Motor neuron (in vitro differentiated cells): ENCODE results near the gene PLAAT1. TPM values are rescaled to one million over a fixed set of nuclear protein-coding genes. Genes with fewer than 3 reads are reported as not detected.

Experiments
- ATAC-seq, 8 experiments: fragments of 200-7000 bp; cut with Tn5 transposase; replicated peaks in 6 of 8; 2 replicates each; pipeline ENCODE4 v1.8.0; 2021; ENCODE audit warnings: mild to moderate bottlenecking in 8 of 8, moderate library complexity in 8 of 8
- H3K27ac ChIP-seq, 2 donors: fragments of 250-450 bp; sonication (Bioruptor Pico); 2 replicates each; pipeline ENCODE4 v1.9.0; 2021; ENCODE audit warnings: antibody characterized with exemption in 2 of 2, mild to moderate bottlenecking in 2 of 2, moderate library complexity in 1 of 2
- H3K4me1 ChIP-seq, 2 donors: fragments of 250-450 bp; sonication (Bioruptor Pico); replicated peaks in 1 of 2; 2 replicates each; pipeline ENCODE4 v1.6.1; 2021; ENCODE audit warnings: antibody characterized with exemption in 2 of 2, mild to moderate bottlenecking in 2 of 2, moderate library complexity in 1 of 2
- H3K4me3 ChIP-seq, 5 donors: fragments of 250-450 bp; sonication (Bioruptor Pico); 2 replicates each; pipeline ENCODE4 v1.9.0; 2021; ENCODE audit warnings: antibody characterized with exemption in 5 of 5, mild to moderate bottlenecking in 5 of 5, moderate library complexity in 4 of 5
- WGBS, 10 experiments: fragments of 450-650 bp; shearing (Covaris generic); methylation state at CpG; one replicate each; pipeline ENCODE4 v1.0.0; 2022; 5-methylcytosine and 5-hydroxymethylcytosine counted together
- in situ Hi-C, 9 experiments: fragments of 400-800 bp; cut with MboI; loops; one replicate each; pipeline ENCODE4 v1.15.0; 2021; ENCODE audit warnings: low sequenced_read_pairs in 9 of 9, low pct_unique_long_range_greater_than_20kb in 2 of 9; ENCODE audit not compliant: unreplicated experiment in 9 of 9
- total RNA-seq, 8 experiments: library from RNA; unstranded; fragments of 300-600 nt; gene quantifications; 2 replicates each; pipeline versions ENCODE4 v1.2.3 to v1.2.4, GENCODE V29; 2022

Gene PLAAT1
- 10 to 100 TPM in 1 of 8 experiments, 1 to 10 TPM in 6, under 1 TPM in 1; 0.71 to 11.6 (median 6.6) TPM for total RNA-seq

- WGBS, 10 experiments, result 0 to 20% (median 3%) methylated on average over 2 to 5 of the region's 93 CpGs; no CpG with 5 or more reads in 7 of the 10 experiments
- ATAC-seq, result peak; percentile 91 to 98 (median 93)
- in situ Hi-C loops, result no loop called here
Observed at GRCh38 chr3:193240850-193241706, at the start of gene PLAAT1. Gene PLAAT1 (plus strand): TSS chr3:193241222. CDS start chr3:193255651, 14,429 bp downstream.

GRCh38 chr3:193194371-193194770 lies 46.7 kb upstream of the PLAAT1 start:
- Histone ChIP-seq H3K4me3 (no peak overlapping the region), H3K4me1 (peaks cover 7 to 20% of the 10 kb centered on the region in 2 donors), H3K27ac (no peak overlapping the region)
- WGBS, 10 experiments, result 0 to 25% (median 14%) methylated on average over 2 to 3 of the region's 3 CpGs; no CpG with 5 or more reads in 2 of the 10 experiments
- ATAC-seq, result peak in 5 of 8 experiments; percentile 82 to 96 (median 93)
- in situ Hi-C loops, result no loop called here

More at GRCh38 chr3:193240850-193241706, at the start of gene PLAAT1:
- Histone ChIP-seq H3K27ac (peak within 1 kb of the TSS; percentile 51 to 83), H3K4me3 (peak within 1 kb of the TSS; percentile 46 to 55 (median 48)), H3K4me1 (peaks cover 32 to 35% of the 10 kb centered on the region in 2 donors)

- no peak for ATAC-seq
- in situ Hi-C loops, result no loop called here
- Histone ChIP-seq H3K4me1 (peaks cover 7 to 20% of the 10 kb centered on the region in 2 donors), H3K27ac (no peak overlapping the region), H3K4me3 (no peak overlapping the region)
- 13 to 100% (median 67%) methylated on average over 1 to 2 of the region's 2 CpGs for WGBS, 10 experiments
Observed at GRCh38 chr3:193196746-193197145, 44.3 kb upstream of the PLAAT1 start.

- H3K27ac ChIP-seq, result no peak overlapping the region
- peaks cover 5 to 12% of the 10 kb centered on the region in 2 donors for H3K4me1 ChIP-seq
- ATAC-seq, result peak in 6 of 8 experiments; percentile 14 to 98 (median 53)
- H3K4me3 ChIP-seq, result no peak overlapping the region
- in situ Hi-C loops, result loop anchor here in 1 of 9 experiments (25.0 kb wide), 1 partner anchor 355 kb away; the partner anchor contains the start of gene ATP13A4
- WGBS, 10 experiments, result 0 to 86% (median 61%) methylated on average over 1 to 5 of the region's 5 CpGs
Observed at GRCh38 chr3:193207290-193208273, 33.4 kb upstream of the PLAAT1 start.

- H3K27ac ChIP-seq, result no peak overlapping the region
- in situ Hi-C loops, result loop anchor here in 1 of 9 experiments (25.0 kb wide), 1 partner anchor 352 kb away; the partner anchor contains the start of gene ATP13A4
- no peak overlapping the region for H3K4me3 ChIP-seq
- H3K4me1 ChIP-seq, result peaks cover 5 to 12% of the 10 kb centered on the region in 2 donors
- no peak for ATAC-seq
- WGBS, 10 experiments, result 0 to 100% (median 69%) methylated on average over 1 of the region's 1 CpG
Observed at GRCh38 chr3:193210618-193211017, 30.4 kb upstream of the PLAAT1 start.

GRCh38 chr3:193211173-193211572 lies 29.8 kb upstream of the PLAAT1 start:
- H3K4me1 ChIP-seq, result peaks cover 5 to 12% of the 10 kb centered on the region in 2 donors
- in situ Hi-C loops, result loop anchor here in 1 of 9 experiments (25.0 kb wide), 1 partner anchor 351 kb away; the partner anchor contains the start of gene ATP13A4
- no peak for ATAC-seq
- H3K27ac ChIP-seq, result no peak overlapping the region
- no peak overlapping the region for H3K4me3 ChIP-seq
- WGBS, 10 experiments, result 0 to 100% (median 10%) methylated on average over 1 to 2 of the region's 2 CpGs; no CpG with 5 or more reads in 3 of the 10 experiments

GRCh38 chr3:193211984-193212383 lies 29.0 kb upstream of the PLAAT1 start:
- WGBS, 10 experiments, result 0 to 77% (median 14%) methylated on average over 1 of the region's 1 CpG; no CpG with 5 or more reads in 5 of the 10 experiments
- no peak overlapping the region for H3K27ac ChIP-seq
- H3K4me1 ChIP-seq, result peaks cover 5 to 12% of the 10 kb centered on the region in 2 donors
- in situ Hi-C loops, result loop anchor here in 1 of 9 experiments (25.0 kb wide), 1 partner anchor 350 kb away; the partner anchor contains the start of gene ATP13A4
- no peak overlapping the region for H3K4me3 ChIP-seq
- no peak for ATAC-seq

GRCh38 chr3:193212844-193213243 lies 28.2 kb upstream of the PLAAT1 start:
- WGBS, 10 experiments, result 0 to 86% (median 29%) methylated on average over 1 of the region's 1 CpG; no CpG with 5 or more reads in 3 of the 10 experiments
- Histone ChIP-seq H3K27ac (no peak overlapping the region), H3K4me1 (peaks cover 3 to 7% of the 10 kb centered on the region in 2 donors), H3K4me3 (no peak overlapping the region)
- peak in 6 of 8 experiments; percentile 27 to 74 (median 52) for ATAC-seq
- in situ Hi-C loops, result loop anchor here in 1 of 9 experiments (25.0 kb wide), 1 partner anchor 349 kb away; the partner anchor contains the start of gene ATP13A4

GRCh38 chr3:193214445-193214844 lies 26.6 kb upstream of the PLAAT1 start:
- no peak for ATAC-seq
- WGBS, 10 experiments, result 0 to 100% (median 80%) methylated on average over 1 to 3 of the region's 3 CpGs; no CpG with 5 or more reads in 3 of the 10 experiments
- no peak overlapping the region for H3K4me3 ChIP-seq
- peaks cover 3 to 4% of the 10 kb centered on the region in 2 donors for H3K4me1 ChIP-seq
- no peak overlapping the region for H3K27ac ChIP-seq
- in situ Hi-C loops, result loop anchor here in 1 of 9 experiments (25.0 kb wide), 1 partner anchor 348 kb away; the partner anchor contains the start of gene ATP13A4

GRCh38 chr3:193225302-193226125 lies 15.5 kb upstream of the PLAAT1 start:
- no peak overlapping the region for H3K27ac ChIP-seq
- H3K4me1 ChIP-seq, result peaks cover 5 to 27% of the 10 kb centered on the region in 2 donors
- ATAC-seq, result peak in 5 of 8 experiments; percentile 16 to 78 (median 41)
- 6 to 86% (median 58%) methylated on average over 1 to 6 of the region's 6 CpGs; no CpG with 5 or more reads in 1 of the 10 experiments for WGBS, 10 experiments
- H3K4me3 ChIP-seq, result no peak overlapping the region
- in situ Hi-C loops, result no loop called here

GRCh38 chr3:193228206-193228605 lies 12.8 kb upstream of the PLAAT1 start:
- no peak for ATAC-seq
- in situ Hi-C loops, result no loop called here
- WGBS, 10 experiments, result 0 to 100% (median 97%) methylated on average over 1 to 3 of the region's 6 CpGs; no CpG with 5 or more reads in 6 of the 10 experiments
- no peak overlapping the region for H3K4me3 ChIP-seq
- H3K27ac ChIP-seq, result no peak overlapping the region
- peaks cover 11 to 53% of the 10 kb centered on the region in 2 donors for H3K4me1 ChIP-seq
